ENCODE data around the gene CYB5R4. TPM values are rescaled to one million over a fixed set of nuclear protein-coding genes. Genes with fewer than 3 reads are reported as not detected.

Gene CYB5R4
- total and polyA plus RNA-seq, 2 donors, result 10.7 to 20.2 TPM

- no peaks in the 10 kb centered on the region for H3K4me1 ChIP-seq (ENCODE audit: control insufficient read depth in 2 of 2, insufficient read depth in 2 of 2, low read length in 2 of 2)
- no peak overlapping the region for H3K4me3 ChIP-seq (ENCODE audit: low read length in 2 of 2)
- 97% methylated on average over 3 of the region's 3 CpGs for WGBS
- no peak overlapping the region for H3K27ac ChIP-seq (ENCODE audit: low read depth in 1 of 2, low read length in 1 of 2)
- DNase-seq (ENCODE audit: low read depth in 6 of 9, low spot score in 9 of 9), result no peak
- H3K9me3 ChIP-seq (ENCODE audit: control insufficient read depth in 2 of 2, insufficient read depth in 1 of 2, low read length in 1 of 2), result peaks cover 3% of the 10 kb centered on the region in 2 donors
- H3K36me3 ChIP-seq (ENCODE audit: control insufficient read depth in 2 of 2, insufficient read depth in 2 of 2, low read length in 1 of 2), result peaks cover under 1 to 6% of the 10 kb centered on the region in 2 donors
- no peaks in the 10 kb centered on the region for H3K27me3 ChIP-seq (ENCODE audit: control insufficient read depth in 2 of 2, insufficient read depth in 1 of 2, low read length in 1 of 2)
These were observed 13.1 kb downstream of the CYB5R4 start for GRCh38 chr6:83872386-83873118.

GRCh38 chr6:83873869-83874268 lies 14.4 kb downstream of the CYB5R4 start:
- Histone ChIP-seq H3K9me3 (ENCODE audit: control insufficient read depth in 2 of 2, insufficient read depth in 1 of 2, low read length in 1 of 2) (no peaks in the 10 kb centered on the region), H3K36me3 (ENCODE audit: control insufficient read depth in 2 of 2, insufficient read depth in 2 of 2, low read length in 1 of 2) (peaks cover 0 to 3% of the 10 kb centered on the region in 2 donors), H3K4me3 (ENCODE audit: low read length in 2 of 2) (no peak overlapping the region), H3K4me1 (ENCODE audit: control insufficient read depth in 2 of 2, insufficient read depth in 2 of 2, low read length in 2 of 2) (no peaks in the 10 kb centered on the region), H3K27me3 (ENCODE audit: control insufficient read depth in 2 of 2, insufficient read depth in 1 of 2, low read length in 1 of 2) (no peaks in the 10 kb centered on the region), H3K27ac (ENCODE audit: low read depth in 1 of 2, low read length in 1 of 2) (no peak overlapping the region)
- DNase-seq (ENCODE audit: low read depth in 6 of 9, low spot score in 9 of 9), result no peak

- Histone ChIP-seq H3K27me3 (ENCODE audit: control insufficient read depth in 2 of 2, insufficient read depth in 1 of 2, low read length in 1 of 2) (no peaks in the 10 kb centered on the region), H3K4me1 (ENCODE audit: control insufficient read depth in 2 of 2, insufficient read depth in 2 of 2, low read length in 2 of 2) (no peaks in the 10 kb centered on the region), H3K27ac (ENCODE audit: low read depth in 1 of 2, low read length in 1 of 2) (no peak overlapping the region), H3K4me3 (ENCODE audit: low read length in 2 of 2) (no peak overlapping the region), H3K9me3 (ENCODE audit: control insufficient read depth in 2 of 2, insufficient read depth in 1 of 2, low read length in 1 of 2) (no peaks in the 10 kb centered on the region), H3K36me3 (ENCODE audit: control insufficient read depth in 2 of 2, insufficient read depth in 2 of 2, low read length in 1 of 2) (no peaks in the 10 kb centered on the region)
- WGBS, result 97% methylated on average over 6 of the region's 6 CpGs
- DNase-seq (ENCODE audit: low read depth in 6 of 9, low spot score in 9 of 9), result no peak
These were observed 16.4 kb downstream of the CYB5R4 start for GRCh38 chr6:83875843-83876242.

GRCh38 chr6:83878902-83879644 lies 19.6 kb downstream of the CYB5R4 start:
- H3K27ac ChIP-seq (ENCODE audit: low read depth in 1 of 2, low read length in 1 of 2), result no peak overlapping the region
- 94% methylated on average over 4 of the region's 4 CpGs for WGBS
- H3K27me3 ChIP-seq (ENCODE audit: control insufficient read depth in 2 of 2, insufficient read depth in 1 of 2, low read length in 1 of 2), result no peaks in the 10 kb centered on the region

GRCh38 chr6:83879746-83880145 lies 20.3 kb downstream of the CYB5R4 start:
- no peak for DNase-seq (ENCODE audit: low read depth in 6 of 9, low spot score in 9 of 9)
- 95% methylated on average over 4 of the region's 4 CpGs for WGBS

More at GRCh38 chr6:83878902-83879644, 19.6 kb downstream of the CYB5R4 start:
- Histone ChIP-seq H3K9me3 (ENCODE audit: control insufficient read depth in 2 of 2, insufficient read depth in 1 of 2, low read length in 1 of 2) (no peaks in the 10 kb centered on the region), H3K36me3 (ENCODE audit: control insufficient read depth in 2 of 2, insufficient read depth in 2 of 2, low read length in 1 of 2) (no peaks in the 10 kb centered on the region), H3K4me1 (ENCODE audit: control insufficient read depth in 2 of 2, insufficient read depth in 2 of 2, low read length in 2 of 2) (no peaks in the 10 kb centered on the region), H3K4me3 (ENCODE audit: low read length in 2 of 2) (no peak overlapping the region)
- DNase-seq (ENCODE audit: low read depth in 6 of 9, low spot score in 9 of 9), result no peak

GRCh38 chr6:83883240-83883639 lies 23.8 kb downstream of the CYB5R4 start:
- Histone ChIP-seq H3K9me3 (ENCODE audit: control insufficient read depth in 2 of 2, insufficient read depth in 1 of 2, low read length in 1 of 2) (no peaks in the 10 kb centered on the region), H3K4me3 (ENCODE audit: low read length in 2 of 2) (no peak overlapping the region), H3K27ac (ENCODE audit: low read depth in 1 of 2, low read length in 1 of 2) (no peak overlapping the region), H3K36me3 (ENCODE audit: control insufficient read depth in 2 of 2, insufficient read depth in 2 of 2, low read length in 1 of 2) (no peaks in the 10 kb centered on the region), H3K27me3 (ENCODE audit: control insufficient read depth in 2 of 2, insufficient read depth in 1 of 2, low read length in 1 of 2) (no peaks in the 10 kb centered on the region), H3K4me1 (ENCODE audit: control insufficient read depth in 2 of 2, insufficient read depth in 2 of 2, low read length in 2 of 2) (no peaks in the 10 kb centered on the region)
- no peak for DNase-seq (ENCODE audit: low read depth in 6 of 9, low spot score in 9 of 9)
- WGBS, result 83% methylated on average over 2 of the region's 2 CpGs

More at GRCh38 chr6:83879746-83880145, 20.3 kb downstream of the CYB5R4 start:
- no peaks in the 10 kb centered on the region for H3K4me1 ChIP-seq (ENCODE audit: control insufficient read depth in 2 of 2, insufficient read depth in 2 of 2, low read length in 2 of 2)
- no peaks in the 10 kb centered on the region for H3K27me3 ChIP-seq (ENCODE audit: control insufficient read depth in 2 of 2, insufficient read depth in 1 of 2, low read length in 1 of 2)
- H3K4me3 ChIP-seq (ENCODE audit: low read length in 2 of 2), result no peak overlapping the region
- no peak overlapping the region for H3K27ac ChIP-seq (ENCODE audit: low read depth in 1 of 2, low read length in 1 of 2)
- H3K9me3 ChIP-seq (ENCODE audit: control insufficient read depth in 2 of 2, insufficient read depth in 1 of 2, low read length in 1 of 2), result no peaks in the 10 kb centered on the region
- no peaks in the 10 kb centered on the region for H3K36me3 ChIP-seq (ENCODE audit: control insufficient read depth in 2 of 2, insufficient read depth in 2 of 2, low read length in 1 of 2)

GRCh38 chr6:83884523-83884922 lies 25.0 kb downstream of the CYB5R4 start:
- no peaks in the 10 kb centered on the region for H3K4me1 ChIP-seq (ENCODE audit: control insufficient read depth in 2 of 2, insufficient read depth in 2 of 2, low read length in 2 of 2)
- H3K4me3 ChIP-seq (ENCODE audit: low read length in 2 of 2), result no peak overlapping the region
- H3K9me3 ChIP-seq (ENCODE audit: control insufficient read depth in 2 of 2, insufficient read depth in 1 of 2, low read length in 1 of 2), result no peaks in the 10 kb centered on the region
- peak in 8 of 9 donors; percentile 23 to 70 (median 34) for DNase-seq (ENCODE audit: low read depth in 6 of 9, low spot score in 9 of 9)
- no peak overlapping the region for H3K27ac ChIP-seq (ENCODE audit: low read depth in 1 of 2, low read length in 1 of 2)
- WGBS, result 4% methylated on average over 4 of the region's 4 CpGs
- no peaks in the 10 kb centered on the region for H3K36me3 ChIP-seq (ENCODE audit: control insufficient read depth in 2 of 2, insufficient read depth in 2 of 2, low read length in 1 of 2)
- no peaks in the 10 kb centered on the region for H3K27me3 ChIP-seq (ENCODE audit: control insufficient read depth in 2 of 2, insufficient read depth in 1 of 2, low read length in 1 of 2)

- no peak overlapping the region for H3K27ac ChIP-seq (ENCODE audit: low read depth in 1 of 2, low read length in 1 of 2)
- H3K4me3 ChIP-seq (ENCODE audit: low read length in 2 of 2), result no peak overlapping the region
- no peaks in the 10 kb centered on the region for H3K9me3 ChIP-seq (ENCODE audit: control insufficient read depth in 2 of 2, insufficient read depth in 1 of 2, low read length in 1 of 2)
- H3K27me3 ChIP-seq (ENCODE audit: control insufficient read depth in 2 of 2, insufficient read depth in 1 of 2, low read length in 1 of 2), result no peaks in the 10 kb centered on the region
- no peaks in the 10 kb centered on the region for H3K4me1 ChIP-seq (ENCODE audit: control insufficient read depth in 2 of 2, insufficient read depth in 2 of 2, low read length in 2 of 2)
- no peak for DNase-seq (ENCODE audit: low read depth in 6 of 9, low spot score in 9 of 9)
- 98% methylated on average over 2 of the region's 2 CpGs for WGBS
- no peaks in the 10 kb centered on the region for H3K36me3 ChIP-seq (ENCODE audit: control insufficient read depth in 2 of 2, insufficient read depth in 2 of 2, low read length in 1 of 2)
These were observed 26.5 kb downstream of the CYB5R4 start for GRCh38 chr6:83885984-83886383.

- no peak for DNase-seq (ENCODE audit: low read depth in 6 of 9, low spot score in 9 of 9)
- Histone ChIP-seq H3K27me3 (ENCODE audit: control insufficient read depth in 2 of 2, insufficient read depth in 1 of 2, low read length in 1 of 2) (no peaks in the 10 kb centered on the region), H3K4me1 (ENCODE audit: control insufficient read depth in 2 of 2, insufficient read depth in 2 of 2, low read length in 2 of 2) (no peaks in the 10 kb centered on the region), H3K4me3 (ENCODE audit: low read length in 2 of 2) (no peak overlapping the region), H3K36me3 (ENCODE audit: control insufficient read depth in 2 of 2, insufficient read depth in 2 of 2, low read length in 1 of 2) (no peaks in the 10 kb centered on the region), H3K9me3 (ENCODE audit: control insufficient read depth in 2 of 2, insufficient read depth in 1 of 2, low read length in 1 of 2) (no peaks in the 10 kb centered on the region), H3K27ac (ENCODE audit: low read depth in 1 of 2, low read length in 1 of 2) (no peak overlapping the region)
- 97% methylated on average over 1 of the region's 1 CpG for WGBS
These were observed 30.1 kb downstream of the CYB5R4 start for GRCh38 chr6:83889621-83890020.

Data from thymus (tissue), 11 donors.